ENCODE results near the gene PHF5A. TPM values are rescaled to one million over a fixed set of nuclear protein-coding genes. Genes with fewer than 3 reads are reported as not detected.

PHF5A gene
- total RNA-seq, 1 experiment from 2014 or later: 80.4 TPM

- no peak overlapping the region for H3K4me2 ChIP-seq (ENCODE audit: low read length)
- H3K36me3 ChIP-seq (ENCODE audit: low read depth, low read length): no peaks in the 10 kb centered on the region; the same call in 1 of the 2 replicates
- H3K27me3 ChIP-seq (ENCODE audit: low read length): no peaks in the 10 kb centered on the region
- H2AFZ ChIP-seq (ENCODE audit: low read length): no peak overlapping the region
- ChIA-PET POLR2A (ENCODE audit: unreplicated experiment) (no interaction called here), CTCF (no interaction called here)
- no peak overlapping the region for H3K27ac ChIP-seq (ENCODE audit: low read length)
- H3K79me2 ChIP-seq (ENCODE audit: low read length): peaks cover 90% of the 10 kb centered on the region
- intact Hi-C loops (cut with micrococcal nuclease): no loop called here
- ATAC-seq (no peak), DNase-seq (no peak)
- no peak overlapping the region for H3K4me3 ChIP-seq (ENCODE audit: low read length)
- H3K9ac ChIP-seq (ENCODE audit: low read length): no peak overlapping the region
- no peaks in the 10 kb centered on the region for H3K4me1 ChIP-seq (ENCODE audit: insufficient read depth, low read length)
- TF ChIP-seq CTCF (conservative IDR thresholded peaks at IDR 0.05; ENCODE audit: low read depth, low read length): no peak
- no peak for TF ChIP-seq EZH2phosphoT487 (IDR thresholded peaks at IDR 0.05; ENCODE audit: borderline replicate concordance, low read length)
- no peak for TF ChIP-seq EZH2 (IDR thresholded peaks at IDR 0.05; ENCODE audit: low read length, unreplicated experiment)
- no peaks in the 10 kb centered on the region for H3K9me2 ChIP-seq (replicated peaks; ENCODE audit: low read length)
- no peaks in the 10 kb centered on the region for H3K9me3 ChIP-seq (ENCODE audit: low read length)
- no TSS peak for BruUV-seq (replicated peaks)
- H3F3A ChIP-seq (ENCODE audit: low read length, unreplicated experiment): no peaks in the 10 kb centered on the region
- no peaks in the 10 kb centered on the region for H4K20me1 ChIP-seq (ENCODE audit: low read length)
These were observed 20.3 kb upstream of the PHF5A start for GRCh38 chr22:41488596-41489385.

- Histone ChIP-seq H4K20me1 (ENCODE audit: low read length) (0 out of 2 replicates have a peak, but pooled peaks cover under 1% of the 10 kb centered on the region), H3K4me2 (ENCODE audit: low read length) (no peak overlapping the region), H2AFZ (ENCODE audit: low read length) (no peak overlapping the region), H3K79me2 (ENCODE audit: low read length) (peaks cover 90% of the 10 kb centered on the region), H3K27me3 (ENCODE audit: low read length) (no peaks in the 10 kb centered on the region), H3K4me1 (ENCODE audit: insufficient read depth, low read length) (no peaks in the 10 kb centered on the region), H3K36me3 (ENCODE audit: low read depth, low read length) (no peaks in the 10 kb centered on the region; the same call in 1 of the 2 replicates), H3K27ac (ENCODE audit: low read length) (no peak overlapping the region), H3K9ac (ENCODE audit: low read length) (no peak overlapping the region), H3F3A (ENCODE audit: low read length, unreplicated experiment) (no peaks in the 10 kb centered on the region), H3K9me2 (replicated peaks; ENCODE audit: low read length) (no peaks in the 10 kb centered on the region), H3K4me3 (ENCODE audit: low read length) (no peak overlapping the region), H3K9me3 (ENCODE audit: low read length) (no peaks in the 10 kb centered on the region)
- no peak for TF ChIP-seq EZH2 (IDR thresholded peaks at IDR 0.05; ENCODE audit: low read length, unreplicated experiment)
- CTCF ChIA-PET: no interaction called here
- intact Hi-C loops (cut with micrococcal nuclease): no loop called here
- ATAC-seq (no peak), DNase-seq (no peak)
- POLR2A ChIA-PET (ENCODE audit: unreplicated experiment): no interaction called here
- no TSS peak for BruUV-seq (replicated peaks)
These were observed 19.6 kb upstream of the PHF5A start for GRCh38 chr22:41488076-41488475.

GRCh38 chr22:41487037-41487935 is 18.8 kb upstream of the PHF5A start:
- H3F3A ChIP-seq (ENCODE audit: low read length, unreplicated experiment): no peaks in the 10 kb centered on the region
- no peak for ATAC-seq

More at GRCh38 chr22:41487037-41487935, 18.8 kb upstream of the PHF5A start:
- peaks cover 93% of the 10 kb centered on the region for H3K79me2 ChIP-seq (ENCODE audit: low read length)
- H3K9me2 ChIP-seq (replicated peaks; ENCODE audit: low read length): no peaks in the 10 kb centered on the region
- intact Hi-C loops (cut with micrococcal nuclease): no loop called here
- H4K20me1 ChIP-seq (ENCODE audit: low read length): 0 out of 2 replicates have a peak, but pooled peaks cover 8% of the 10 kb centered on the region
- no peak overlapping the region for H2AFZ ChIP-seq (ENCODE audit: low read length)
- DNase-seq: no peak
- TF ChIP-seq EZH2phosphoT487 (IDR thresholded peaks at IDR 0.05; ENCODE audit: borderline replicate concordance, low read length) (no peak), CTCF (conservative IDR thresholded peaks at IDR 0.05; ENCODE audit: low read depth, low read length) (no peak), EZH2 (IDR thresholded peaks at IDR 0.05; ENCODE audit: low read length, unreplicated experiment) (no peak)
- H3K27me3 ChIP-seq (ENCODE audit: low read length): no peaks in the 10 kb centered on the region
- no peak overlapping the region for H3K27ac ChIP-seq (ENCODE audit: low read length)
- BruUV-seq (replicated peaks): no TSS peak
- H3K4me1 ChIP-seq (ENCODE audit: insufficient read depth, low read length): no peaks in the 10 kb centered on the region
- ChIA-PET POLR2A (ENCODE audit: unreplicated experiment) (no interaction called here), CTCF (no interaction called here)
- no peaks in the 10 kb centered on the region for H3K9me3 ChIP-seq (ENCODE audit: low read length)
- H3K9ac ChIP-seq (ENCODE audit: low read length): no peak overlapping the region
- H3K4me2 ChIP-seq (ENCODE audit: low read length): no peak overlapping the region
- H3K4me3 ChIP-seq (ENCODE audit: low read length): no peak overlapping the region
- no peaks in the 10 kb centered on the region; the same call in 1 of the 2 replicates for H3K36me3 ChIP-seq (ENCODE audit: low read depth, low read length)
